Panc1 (cell line): ENCODE measurements around the gene HSF2BP.

Source experiments
- POLR2AphosphoS5 ChIP-seq: IDR thresholded peaks from 2 replicates; pipeline ENCODE4 v1.6.1; 2012; ENCODE audit warnings: mild to moderate bottlenecking, low read depth, low read length, moderate library complexity
- SIN3A ChIP-seq: IDR thresholded peaks from 2 replicates; pipeline ENCODE4 v1.6.1; 2012; ENCODE audit warnings: low read depth, mild to moderate bottlenecking, low read length, moderate library complexity, borderline replicate concordance; ENCODE audit not compliant: insufficient read depth
- TCF7L2 ChIP-seq: IDR thresholded peaks from 2 replicates; pipeline ENCODE4 v1.6.1; 2011; ENCODE audit warnings: mild to moderate bottlenecking, low read depth, low read length, inconsistent platforms
- TF ChIP-seq, protein P1 (sequence below): fragments of 450-650 bp; IDR thresholded peaks from 2 replicates; pipeline ENCODE4 v1.5.1; 2017; ENCODE audit warnings: mild to moderate bottlenecking
- TF ChIP-seq, protein P2 (sequence below), 2 experiments: IDR thresholded peaks; 2 replicates each; pipeline ENCODE4 v1.6.1; 2011 to 2012; ENCODE audit warnings: low read depth in 2 of 2, control low read depth in 1 of 2, low read length in 1 of 2, mild to moderate bottlenecking in 1 of 2, moderate library complexity in 1 of 2; ENCODE audit not compliant: insufficient read depth in 1 of 2

DNA sequence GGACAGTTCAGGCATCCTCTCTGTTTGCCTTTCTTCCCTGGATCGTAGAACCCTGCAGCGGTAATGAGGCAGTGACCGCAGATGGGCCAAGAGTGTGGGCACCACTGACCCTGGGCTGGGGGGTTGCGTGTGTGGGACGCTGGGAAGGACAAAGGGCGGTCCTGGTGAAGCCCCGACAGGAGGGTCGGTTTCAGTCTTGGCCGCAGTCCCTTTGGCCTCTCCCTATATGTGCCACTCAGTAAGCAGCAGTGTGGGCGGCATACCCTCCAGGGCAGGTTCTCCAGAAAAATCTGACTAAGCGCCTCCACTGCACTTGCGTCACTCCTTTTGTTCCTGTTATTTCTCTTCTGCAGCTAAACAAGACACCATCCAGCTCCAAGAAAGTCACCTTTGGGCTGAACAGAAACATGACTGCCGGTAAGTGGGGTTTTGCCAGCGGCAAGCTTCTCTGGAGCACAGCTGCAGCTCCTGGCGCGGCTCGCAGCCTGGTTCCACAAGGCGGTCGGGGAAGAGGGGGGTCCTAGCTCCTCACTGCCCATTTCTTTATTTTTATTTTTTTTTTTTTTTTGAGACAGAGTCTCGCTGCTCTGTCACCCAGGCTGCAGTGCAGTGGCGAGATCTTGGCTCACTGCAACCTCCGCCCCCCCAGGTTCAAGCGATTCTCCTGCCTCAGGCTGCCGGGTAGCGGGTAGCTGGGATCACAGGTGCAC, 32.0 kb upstream of the HSF2BP start:
- TF ChIP-seq, protein P1, sequence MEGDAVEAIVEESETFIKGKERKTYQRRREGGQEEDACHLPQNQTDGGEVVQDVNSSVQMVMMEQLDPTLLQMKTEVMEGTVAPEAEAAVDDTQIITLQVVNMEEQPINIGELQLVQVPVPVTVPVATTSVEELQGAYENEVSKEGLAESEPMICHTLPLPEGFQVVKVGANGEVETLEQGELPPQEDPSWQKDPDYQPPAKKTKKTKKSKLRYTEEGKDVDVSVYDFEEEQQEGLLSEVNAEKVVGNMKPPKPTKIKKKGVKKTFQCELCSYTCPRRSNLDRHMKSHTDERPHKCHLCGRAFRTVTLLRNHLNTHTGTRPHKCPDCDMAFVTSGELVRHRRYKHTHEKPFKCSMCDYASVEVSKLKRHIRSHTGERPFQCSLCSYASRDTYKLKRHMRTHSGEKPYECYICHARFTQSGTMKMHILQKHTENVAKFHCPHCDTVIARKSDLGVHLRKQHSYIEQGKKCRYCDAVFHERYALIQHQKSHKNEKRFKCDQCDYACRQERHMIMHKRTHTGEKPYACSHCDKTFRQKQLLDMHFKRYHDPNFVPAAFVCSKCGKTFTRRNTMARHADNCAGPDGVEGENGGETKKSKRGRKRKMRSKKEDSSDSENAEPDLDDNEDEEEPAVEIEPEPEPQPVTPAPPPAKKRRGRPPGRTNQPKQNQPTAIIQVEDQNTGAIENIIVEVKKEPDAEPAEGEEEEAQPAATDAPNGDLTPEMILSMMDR: no peak
- TF ChIP-seq POLR2AphosphoS5: no peak
- TF ChIP-seq SIN3A: no peak
- TF ChIP-seq, protein P2, sequence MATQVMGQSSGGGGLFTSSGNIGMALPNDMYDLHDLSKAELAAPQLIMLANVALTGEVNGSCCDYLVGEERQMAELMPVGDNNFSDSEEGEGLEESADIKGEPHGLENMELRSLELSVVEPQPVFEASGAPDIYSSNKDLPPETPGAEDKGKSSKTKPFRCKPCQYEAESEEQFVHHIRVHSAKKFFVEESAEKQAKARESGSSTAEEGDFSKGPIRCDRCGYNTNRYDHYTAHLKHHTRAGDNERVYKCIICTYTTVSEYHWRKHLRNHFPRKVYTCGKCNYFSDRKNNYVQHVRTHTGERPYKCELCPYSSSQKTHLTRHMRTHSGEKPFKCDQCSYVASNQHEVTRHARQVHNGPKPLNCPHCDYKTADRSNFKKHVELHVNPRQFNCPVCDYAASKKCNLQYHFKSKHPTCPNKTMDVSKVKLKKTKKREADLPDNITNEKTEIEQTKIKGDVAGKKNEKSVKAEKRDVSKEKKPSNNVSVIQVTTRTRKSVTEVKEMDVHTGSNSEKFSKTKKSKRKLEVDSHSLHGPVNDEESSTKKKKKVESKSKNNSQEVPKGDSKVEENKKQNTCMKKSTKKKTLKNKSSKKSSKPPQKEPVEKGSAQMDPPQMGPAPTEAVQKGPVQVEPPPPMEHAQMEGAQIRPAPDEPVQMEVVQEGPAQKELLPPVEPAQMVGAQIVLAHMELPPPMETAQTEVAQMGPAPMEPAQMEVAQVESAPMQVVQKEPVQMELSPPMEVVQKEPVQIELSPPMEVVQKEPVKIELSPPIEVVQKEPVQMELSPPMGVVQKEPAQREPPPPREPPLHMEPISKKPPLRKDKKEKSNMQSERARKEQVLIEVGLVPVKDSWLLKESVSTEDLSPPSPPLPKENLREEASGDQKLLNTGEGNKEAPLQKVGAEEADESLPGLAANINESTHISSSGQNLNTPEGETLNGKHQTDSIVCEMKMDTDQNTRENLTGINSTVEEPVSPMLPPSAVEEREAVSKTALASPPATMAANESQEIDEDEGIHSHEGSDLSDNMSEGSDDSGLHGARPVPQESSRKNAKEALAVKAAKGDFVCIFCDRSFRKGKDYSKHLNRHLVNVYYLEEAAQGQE (IDR thresholded peaks at IDR 0.05; ENCODE audit: insufficient read depth in 1 of 2, low read depth in 2 of 2, low read length in 1 of 2): no peak
- TF ChIP-seq TCF7L2: no peak
